GM23338 (cell line): ENCODE measurements around the gene BPIFB6.

Experiments used
- CREB1 ChIP-seq: fragments of 250-450 bp; sonication (Bioruptor Pico); IDR thresholded peaks from 2 replicates; pipeline ENCODE4 v1.5.0; 2020; ENCODE audit warnings: low read depth, mild to moderate bottlenecking, moderate library complexity
- CTCF ChIP-seq, 2 experiments: fragments of 200-600 bp in 1 of 2; sonication (generic) in 1 of 2; conservative IDR thresholded peaks; 2 replicates each; pipeline versions ENCODE4 v1.5.1 to v1.6.1; 2016 to 2017; ENCODE audit warnings: antibody characterized with exemption in 2 of 2, low read depth in 2 of 2, mild to moderate bottlenecking in 2 of 2, moderate library complexity in 1 of 2
- EZH2 ChIP-seq: fragments of 200-600 bp; sonication (generic); IDR thresholded peaks from one replicate; pipeline ENCODE4 v1.8.0; 2017; ENCODE audit warnings: antibody characterized with exemption, mild to moderate bottlenecking, low read depth; ENCODE audit not compliant: unreplicated experiment
- EZH2phosphoT487 ChIP-seq: fragments of 200-600 bp; sonication (generic); IDR thresholded peaks from one replicate; pipeline ENCODE4 v1.8.1; 2018; ENCODE audit warnings: antibody characterized with exemption; ENCODE audit not compliant: unreplicated experiment
- NANOG ChIP-seq: IDR thresholded peaks from 2 replicates; pipeline ENCODE4 v1.6.1; 2016; ENCODE audit warnings: antibody characterized with exemption, borderline replicate concordance
- POLR2AphosphoS5 ChIP-seq: IDR thresholded peaks from 2 replicates; pipeline ENCODE4 v1.6.1; 2016; ENCODE audit warnings: antibody characterized with exemption, low read depth
- REST ChIP-seq: IDR thresholded peaks from one replicate; pipeline ENCODE4 v1.6.1; 2018; ENCODE audit warnings: antibody characterized with exemption; ENCODE audit not compliant: unreplicated experiment
- STAT1 ChIP-seq: IDR thresholded peaks from one replicate; pipeline ENCODE4 v1.6.1; 2016; ENCODE audit warnings: antibody characterized with exemption; ENCODE audit not compliant: unreplicated experiment
- ZNF114 ChIP-seq: fragments of 250-450 bp; sonication (Bioruptor Pico); IDR thresholded peaks from 2 replicates; pipeline ENCODE4 v1.5.0; 2020; ENCODE audit warnings: mild to moderate bottlenecking, moderate library complexity
- TF ChIP-seq, protein P1 (sequence below): fragments of 250-450 bp; sonication (Bioruptor Pico); IDR thresholded peaks from 2 replicates; pipeline ENCODE4 v1.5.0; 2020; ENCODE audit warnings: mild to moderate bottlenecking, moderate library complexity

GRCh38 chr20:33010133-33010504, 21.3 kb upstream of the BPIFB6 start:
- TF ChIP-seq CTCF (conservative IDR thresholded peaks at IDR 0.05; ENCODE audit: low read depth in 2 of 2) = no peak
- no peak for TF ChIP-seq CREB1 (CRISPR knock-in tag)
- TF ChIP-seq POLR2AphosphoS5 = no peak
- TF ChIP-seq EZH2 = no peak
- no peak for TF ChIP-seq EZH2phosphoT487
- TF ChIP-seq, protein P1, sequence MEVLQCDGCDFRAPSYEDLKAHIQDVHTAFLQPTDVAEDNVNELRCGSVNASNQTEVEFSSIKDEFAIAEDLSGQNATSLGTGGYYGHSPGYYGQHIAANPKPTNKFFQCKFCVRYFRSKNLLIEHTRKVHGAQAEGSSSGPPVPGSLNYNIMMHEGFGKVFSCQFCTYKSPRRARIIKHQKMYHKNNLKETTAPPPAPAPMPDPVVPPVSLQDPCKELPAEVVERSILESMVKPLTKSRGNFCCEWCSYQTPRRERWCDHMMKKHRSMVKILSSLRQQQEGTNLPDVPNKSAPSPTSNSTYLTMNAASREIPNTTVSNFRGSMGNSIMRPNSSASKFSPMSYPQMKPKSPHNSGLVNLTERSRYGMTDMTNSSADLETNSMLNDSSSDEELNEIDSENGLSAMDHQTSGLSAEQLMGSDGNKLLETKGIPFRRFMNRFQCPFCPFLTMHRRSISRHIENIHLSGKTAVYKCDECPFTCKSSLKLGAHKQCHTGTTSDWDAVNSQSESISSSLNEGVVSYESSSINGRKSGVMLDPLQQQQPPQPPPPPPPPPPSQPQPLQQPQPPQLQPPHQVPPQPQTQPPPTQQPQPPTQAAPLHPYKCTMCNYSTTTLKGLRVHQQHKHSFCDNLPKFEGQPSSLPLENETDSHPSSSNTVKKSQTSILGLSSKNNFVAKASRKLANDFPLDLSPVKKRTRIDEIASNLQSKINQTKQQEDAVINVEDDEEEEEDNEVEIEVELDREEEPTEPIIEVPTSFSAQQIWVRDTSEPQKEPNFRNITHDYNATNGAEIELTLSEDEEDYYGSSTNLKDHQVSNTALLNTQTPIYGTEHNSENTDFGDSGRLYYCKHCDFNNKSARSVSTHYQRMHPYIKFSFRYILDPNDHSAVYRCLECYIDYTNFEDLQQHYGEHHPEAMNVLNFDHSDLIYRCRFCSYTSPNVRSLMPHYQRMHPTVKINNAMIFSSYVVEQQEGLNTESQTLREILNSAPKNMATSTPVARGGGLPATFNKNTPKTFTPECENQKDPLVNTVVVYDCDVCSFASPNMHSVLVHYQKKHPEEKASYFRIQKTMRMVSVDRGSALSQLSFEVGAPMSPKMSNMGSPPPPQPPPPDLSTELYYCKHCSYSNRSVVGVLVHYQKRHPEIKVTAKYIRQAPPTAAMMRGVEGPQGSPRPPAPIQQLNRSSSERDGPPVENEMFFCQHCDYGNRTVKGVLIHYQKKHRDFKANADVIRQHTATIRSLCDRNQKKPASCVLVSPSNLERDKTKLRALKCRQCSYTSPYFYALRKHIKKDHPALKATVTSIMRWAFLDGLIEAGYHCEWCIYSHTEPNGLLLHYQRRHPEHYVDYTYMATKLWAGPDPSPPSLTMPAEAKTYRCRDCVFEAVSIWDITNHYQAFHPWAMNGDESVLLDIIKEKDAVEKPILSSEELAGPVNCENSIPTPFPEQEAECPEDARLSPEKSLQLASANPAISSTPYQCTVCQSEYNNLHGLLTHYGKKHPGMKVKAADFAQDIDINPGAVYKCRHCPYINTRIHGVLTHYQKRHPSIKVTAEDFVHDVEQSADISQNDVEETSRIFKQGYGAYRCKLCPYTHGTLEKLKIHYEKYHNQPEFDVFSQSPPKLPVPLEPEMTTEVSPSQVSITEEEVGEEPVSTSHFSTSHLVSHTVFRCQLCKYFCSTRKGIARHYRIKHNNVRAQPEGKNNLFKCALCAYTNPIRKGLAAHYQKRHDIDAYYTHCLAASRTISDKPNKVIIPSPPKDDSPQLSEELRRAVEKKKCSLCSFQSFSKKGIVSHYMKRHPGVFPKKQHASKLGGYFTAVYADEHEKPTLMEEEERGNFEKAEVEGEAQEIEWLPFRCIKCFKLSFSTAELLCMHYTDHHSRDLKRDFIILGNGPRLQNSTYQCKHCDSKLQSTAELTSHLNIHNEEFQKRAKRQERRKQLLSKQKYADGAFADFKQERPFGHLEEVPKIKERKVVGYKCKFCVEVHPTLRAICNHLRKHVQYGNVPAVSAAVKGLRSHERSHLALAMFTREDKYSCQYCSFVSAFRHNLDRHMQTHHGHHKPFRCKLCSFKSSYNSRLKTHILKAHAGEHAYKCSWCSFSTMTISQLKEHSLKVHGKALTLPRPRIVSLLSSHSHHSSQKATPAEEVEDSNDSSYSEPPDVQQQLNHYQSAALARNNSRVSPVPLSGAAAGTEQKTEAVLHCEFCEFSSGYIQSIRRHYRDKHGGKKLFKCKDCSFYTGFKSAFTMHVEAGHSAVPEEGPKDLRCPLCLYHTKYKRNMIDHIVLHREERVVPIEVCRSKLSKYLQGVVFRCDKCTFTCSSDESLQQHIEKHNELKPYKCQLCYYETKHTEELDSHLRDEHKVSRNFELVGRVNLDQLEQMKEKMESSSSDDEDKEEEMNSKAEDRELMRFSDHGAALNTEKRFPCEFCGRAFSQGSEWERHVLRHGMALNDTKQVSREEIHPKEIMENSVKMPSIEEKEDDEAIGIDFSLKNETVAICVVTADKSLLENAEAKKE (CRISPR knock-in tag) = no peak
- TF ChIP-seq REST = no peak
- TF ChIP-seq NANOG = no peak
- no peak for TF ChIP-seq STAT1
- no peak for TF ChIP-seq ZNF114
